Endothelial cell (in vitro differentiated cells): ENCODE measurements around the gene MBD4. TPM values are rescaled to one million over a fixed set of nuclear protein-coding genes. Genes with fewer than 3 reads are reported as not detected.
"Not testable (repeated sequence)": the region's sequence is repeated elsewhere in the genome, so short reads cannot be mapped to it uniquely, and the experiment has no call there.

Source experiments
- DNase-seq: peaks from one replicate; pipeline ENCODE4 v3.0.0; 2021; ENCODE audit warnings: low spot score
- H3K27ac Mint-ChIP-seq: one replicate; pipeline ENCODE4 v1.8.0; 2021; ENCODE audit warnings: mixed read lengths, inconsistent platforms; ENCODE audit not compliant: unreplicated experiment
- H3K27me3 Mint-ChIP-seq: one replicate; pipeline ENCODE4 v1.8.0; 2021; ENCODE audit warnings: mild to moderate bottlenecking, moderate library complexity, mixed read lengths, inconsistent platforms; ENCODE audit not compliant: unreplicated experiment
- H3K36me3 Mint-ChIP-seq: one replicate; pipeline ENCODE4 v1.8.0; 2021; ENCODE audit warnings: mild to moderate bottlenecking, low read depth, mixed read lengths, inconsistent platforms; ENCODE audit not compliant: unreplicated experiment
- H3K4me1 Mint-ChIP-seq: one replicate; pipeline ENCODE4 v1.8.0; 2021; ENCODE audit warnings: mild to moderate bottlenecking, mixed read lengths, inconsistent platforms; ENCODE audit not compliant: unreplicated experiment
- H3K4me3 Mint-ChIP-seq: one replicate; pipeline ENCODE4 v1.8.0; 2021; ENCODE audit warnings: mild to moderate bottlenecking, mixed read lengths, inconsistent platforms; ENCODE audit not compliant: unreplicated experiment
- H3K9me3 Mint-ChIP-seq: one replicate; pipeline ENCODE4 v1.8.0; 2021; ENCODE audit warnings: mixed read lengths, inconsistent platforms; ENCODE audit not compliant: unreplicated experiment
- CTCF ChIP-seq: fragments of 200-600 bp; sonication (generic); IDR thresholded peaks from one replicate; pipeline ENCODE4 v1.5.0; 2021; ENCODE audit warnings: antibody characterized with exemption; ENCODE audit not compliant: unreplicated experiment
- long read RNA-seq: library from polyadenylated mRNA; unstranded; transcript quantifications from one replicate; pipeline ENCODE4 v2.0.0, GENCODE V29; 2020; ENCODE audit not compliant: unreplicated experiment
- total RNA-seq: library from RNA; stranded (reverse); fragmentation: NEBNext Ultra II Directional; extraction: Animal tissue kit (Norgen Biotek cat#: 25700); gene quantifications from one replicate; pipeline ENCODE4 v1.2.1, GENCODE V29; 2021; ENCODE audit not compliant: unreplicated experiment

Gene MBD4
- 30.6 TPM for total RNA-seq
- long read RNA-seq, transcript MBD4-203 (8 exons, 2,478 nt): major isoform, 6 of 31 reads
- long read RNA-seq, partial matches to known transcripts: 15 of 31 reads
- long read RNA-seq, other reads (novel, unspliced or antisense): 6 of 31 reads

DNA sequence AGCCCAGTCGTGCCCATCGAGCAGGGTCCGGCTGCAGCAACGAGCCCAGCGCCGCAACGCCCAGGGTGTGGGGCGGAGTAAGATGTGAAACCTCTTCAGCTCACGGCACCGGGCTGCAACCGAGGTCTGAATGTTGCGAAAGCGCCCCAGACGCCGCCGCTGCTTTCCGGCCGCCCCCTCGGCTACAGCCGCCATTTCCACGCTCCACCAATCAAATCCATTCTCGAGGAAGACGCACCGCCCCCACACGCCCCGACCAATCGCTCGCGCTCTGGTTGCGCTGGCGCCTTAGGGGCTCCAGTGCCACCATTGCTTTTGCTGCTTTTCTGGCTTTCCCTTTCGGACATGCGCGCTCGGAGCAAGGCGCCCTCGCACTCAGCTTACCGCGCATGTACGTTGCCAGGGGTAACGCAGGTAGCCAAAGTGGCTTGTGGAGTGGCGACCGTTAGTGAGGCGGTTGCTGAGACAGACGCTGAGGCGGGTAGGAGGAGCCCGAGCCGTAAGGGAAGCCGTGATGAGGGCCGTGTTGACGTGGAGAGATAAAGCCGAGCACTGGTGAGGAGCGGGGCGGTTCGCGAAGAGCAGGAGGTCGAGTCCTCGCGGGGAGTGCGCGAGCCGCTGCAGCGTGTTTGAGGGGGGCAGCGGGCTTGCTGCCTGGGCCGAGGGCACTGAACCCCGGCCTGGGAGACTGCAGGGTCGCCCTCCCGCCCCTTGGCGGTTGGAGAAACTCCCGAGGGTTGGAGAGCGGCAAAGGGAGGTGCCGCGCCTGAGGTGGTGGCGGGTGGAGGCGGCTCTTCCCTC is at the start of gene MBD4, which contains the start of gene IFT122:
TSS of gene MBD4 (minus strand) at position 132 of the 801 bp plus-strand sequence. CDS start at position 17, 115 bp downstream.
TSS of gene IFT122 (plus strand) at position 408 of the 801 bp plus-strand sequence. CDS start at position 515, 107 bp downstream.
- Mint-ChIP-seq H3K36me3 (peaks cover 17% of the 10 kb centered on the region), H3K4me3 (peak within 1 kb of the TSS; percentile 98), H3K4me1 (peaks cover 47% of the 10 kb centered on the region), H3K27ac (peak within 1 kb of the TSS; percentile 94), H3K27me3 (no peaks in the 10 kb centered on the region), H3K9me3 (no peaks in the 10 kb centered on the region)
- DNase-seq: peak; percentile 96
- TF ChIP-seq CTCF: no peak

DNA sequence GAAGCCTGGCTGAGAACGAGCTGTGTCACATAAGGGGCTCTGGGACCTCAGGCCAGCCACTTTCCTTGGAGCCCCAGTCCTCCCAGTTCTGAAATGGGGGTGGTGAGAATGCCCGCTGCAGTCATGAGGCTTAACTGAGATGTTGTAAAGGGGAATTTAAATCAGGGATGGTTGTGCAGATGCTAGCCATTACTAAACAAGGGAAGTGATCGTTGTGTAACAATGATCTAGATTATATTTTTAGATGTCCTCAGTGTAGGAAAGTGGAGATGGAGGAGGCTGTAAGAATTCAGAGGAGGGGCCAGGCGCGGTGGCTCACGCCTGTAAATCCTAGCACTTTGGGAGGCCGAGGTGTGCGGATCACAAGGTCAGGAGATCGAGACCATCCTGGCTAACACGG is 49.5 kb upstream of the MBD4 start:
- peak overlapping the region; percentile 66 for H3K27ac Mint-ChIP-seq

DNA sequence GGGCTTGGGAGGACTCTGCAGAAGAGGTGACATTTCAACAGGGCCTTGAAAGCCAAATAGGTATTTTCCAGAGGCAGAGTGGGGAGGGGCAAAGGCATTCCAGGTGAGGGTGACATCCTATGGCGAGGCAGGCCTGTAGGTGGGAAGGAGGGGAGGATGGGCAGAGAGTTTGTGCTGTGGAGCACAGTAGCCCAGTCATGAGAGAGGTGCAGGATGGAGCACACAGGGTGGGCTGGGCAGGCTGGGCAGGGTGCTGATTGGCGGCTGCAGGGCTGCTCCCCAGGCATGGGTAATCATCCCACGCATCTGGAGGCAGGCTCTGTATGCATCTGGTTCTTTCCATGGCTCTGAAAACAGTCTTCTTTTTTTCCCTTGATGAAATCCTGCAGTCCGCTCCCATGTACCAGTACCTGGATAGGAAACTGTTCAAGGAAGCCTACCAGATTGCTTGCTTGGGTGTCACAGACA is 48.2 kb upstream of the MBD4 start:
- not testable (repeated sequence) for H3K27me3 Mint-ChIP-seq, DNase-seq, H3K4me3 Mint-ChIP-seq, H3K27ac Mint-ChIP-seq, H3K9me3 Mint-ChIP-seq
- H3K36me3 Mint-ChIP-seq: peaks cover 15% of the 10 kb centered on the region
- peaks cover 64% of the 10 kb centered on the region for H3K4me1 Mint-ChIP-seq

More for the DNA sequence above, 49.5 kb upstream of the MBD4 start:
- Mint-ChIP-seq H3K4me3 (peak overlapping the region; percentile 60), H3K36me3 (peaks cover 12% of the 10 kb centered on the region), H3K4me1 (peaks cover 73% of the 10 kb centered on the region)
- H3K9me3 Mint-ChIP-seq, H3K27me3 Mint-ChIP-seq, DNase-seq: not testable (repeated sequence)

- Mint-ChIP-seq H3K27ac (no peak overlapping the region), H3K9me3 (no peaks in the 10 kb centered on the region), H3K27me3 (peaks cover 7% of the 10 kb centered on the region), H3K36me3 (peaks cover 18% of the 10 kb centered on the region), H3K4me3 (no peak overlapping the region), H3K4me1 (peaks cover 69% of the 10 kb centered on the region)
- no peak for TF ChIP-seq CTCF
- no peak for DNase-seq
Measured at GRCh38 chr3:129487183-129487867, 47.6 kb upstream of the MBD4 start.

DNA sequence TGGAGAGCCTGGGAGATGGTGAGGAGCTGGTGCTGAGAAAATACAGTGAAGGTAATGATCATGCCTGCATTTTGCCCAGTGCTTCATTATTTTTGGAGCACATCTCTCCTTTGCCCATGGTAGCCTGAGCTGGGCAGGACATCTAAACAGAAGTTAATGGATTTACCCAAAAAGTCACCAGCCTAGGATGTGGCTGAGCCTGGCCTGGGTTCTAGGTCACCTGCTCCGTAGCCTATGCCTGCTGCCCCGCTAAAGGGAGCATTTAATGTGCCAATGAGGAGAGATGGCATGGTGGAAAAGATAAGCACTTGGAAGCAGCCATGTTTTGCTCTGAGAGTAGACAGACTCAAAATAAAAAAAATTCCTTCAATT is 46.9 kb upstream of the MBD4 start:
- no peak for DNase-seq
- Mint-ChIP-seq H3K36me3 (peaks cover 20% of the 10 kb centered on the region), H3K27me3 (peaks cover 7% of the 10 kb centered on the region), H3K27ac (peak overlapping the region; percentile 70), H3K9me3 (no peaks in the 10 kb centered on the region), H3K4me3 (no peak overlapping the region), H3K4me1 (peaks cover 69% of the 10 kb centered on the region)
- no peak for TF ChIP-seq CTCF
